Glutamatergic neuron (in vitro differentiated cells): ENCODE data around the gene MUC13. TPM values are rescaled to one million over a fixed set of nuclear protein-coding genes. Genes with fewer than 3 reads are reported as not detected.

Experiments used
- DNase-seq: peaks from one replicate; pipeline ENCODE4 v3.0.0; 2022
- H3K27ac Mint-ChIP-seq: one replicate; pipeline ENCODE4 v1.8.0; 2020; ENCODE audit warnings: mild to moderate bottlenecking, mixed read lengths, inconsistent platforms; ENCODE audit not compliant: unreplicated experiment
- H3K27me3 Mint-ChIP-seq: one replicate; pipeline ENCODE4 v1.8.0; 2020; ENCODE audit warnings: mild to moderate bottlenecking, moderate library complexity, mixed read lengths, inconsistent platforms; ENCODE audit not compliant: unreplicated experiment
- H3K36me3 Mint-ChIP-seq: one replicate; pipeline ENCODE4 v1.8.0; 2020; ENCODE audit warnings: mild to moderate bottlenecking, mixed read lengths, inconsistent platforms; ENCODE audit not compliant: unreplicated experiment
- H3K4me1 Mint-ChIP-seq: one replicate; pipeline ENCODE4 v1.8.0; 2020; ENCODE audit warnings: mild to moderate bottlenecking, low read depth, mixed read lengths, inconsistent platforms; ENCODE audit not compliant: unreplicated experiment
- H3K4me3 Mint-ChIP-seq: one replicate; pipeline ENCODE4 v1.8.0; 2020; ENCODE audit warnings: mild to moderate bottlenecking, mixed read lengths, inconsistent platforms; ENCODE audit not compliant: unreplicated experiment
- H3K9me3 Mint-ChIP-seq: one replicate; pipeline ENCODE4 v1.8.0; 2020; ENCODE audit warnings: mild to moderate bottlenecking, moderate library complexity, mixed read lengths, inconsistent platforms; ENCODE audit not compliant: unreplicated experiment
- total RNA-seq: library from RNA; stranded (reverse); fragmentation: NEBNext Ultra II Directional; extraction: Animal tissue kit (Norgen Biotek cat#: 25700); gene quantifications from one replicate; pipeline ENCODE4 v1.2.1, GENCODE V29; 2021; ENCODE audit not compliant: unreplicated experiment
- TF ChIP-seq, protein P1 (sequence below): fragments of 200-600 bp; sonication (generic); IDR thresholded peaks from one replicate; pipeline ENCODE4 v1.5.0; 2021; ENCODE audit not compliant: partially characterized antibody, unreplicated experiment

The MUC13 gene
- total RNA-seq, 1 donor from 2014 or later: not detected

DNA sequence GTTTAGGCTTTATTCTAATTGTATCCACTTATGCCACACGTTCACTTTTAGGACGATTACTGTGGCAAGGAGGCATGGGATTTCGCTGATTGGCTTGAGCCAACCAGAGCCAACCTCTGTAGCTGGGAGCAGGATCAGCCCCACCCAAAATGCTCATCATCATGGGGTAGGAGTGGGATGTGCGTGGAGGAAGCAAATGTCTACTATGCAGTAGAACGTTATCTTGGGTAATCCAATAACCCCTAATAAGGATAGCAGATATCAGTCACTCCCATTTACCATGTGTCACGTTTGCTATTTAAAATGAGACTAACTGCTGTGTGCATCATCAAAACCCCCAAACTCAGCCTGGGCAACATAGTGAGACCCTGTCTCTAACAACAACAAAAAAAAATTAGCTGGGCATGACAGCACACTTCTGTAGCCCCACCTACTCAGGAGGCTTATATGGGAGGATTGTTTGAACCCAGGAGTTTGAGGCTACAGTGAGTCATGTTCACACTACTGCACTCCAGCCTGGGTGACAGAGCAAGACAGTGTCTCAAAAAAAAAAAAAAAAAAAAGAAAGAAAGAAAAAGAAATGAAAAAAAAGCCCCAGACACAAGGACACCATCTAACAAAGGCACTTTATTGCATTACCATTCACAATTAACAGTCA, 29.6 kb downstream of the MUC13 start:
- no peak overlapping the region for H3K27ac Mint-ChIP-seq
- no peak overlapping the region for H3K4me3 Mint-ChIP-seq
- no peaks in the 10 kb centered on the region for H3K27me3 Mint-ChIP-seq
- H3K4me1 Mint-ChIP-seq: peaks cover 13% of the 10 kb centered on the region
- no peak for DNase-seq
- no peaks in the 10 kb centered on the region for H3K36me3 Mint-ChIP-seq
- TF ChIP-seq, protein P1, sequence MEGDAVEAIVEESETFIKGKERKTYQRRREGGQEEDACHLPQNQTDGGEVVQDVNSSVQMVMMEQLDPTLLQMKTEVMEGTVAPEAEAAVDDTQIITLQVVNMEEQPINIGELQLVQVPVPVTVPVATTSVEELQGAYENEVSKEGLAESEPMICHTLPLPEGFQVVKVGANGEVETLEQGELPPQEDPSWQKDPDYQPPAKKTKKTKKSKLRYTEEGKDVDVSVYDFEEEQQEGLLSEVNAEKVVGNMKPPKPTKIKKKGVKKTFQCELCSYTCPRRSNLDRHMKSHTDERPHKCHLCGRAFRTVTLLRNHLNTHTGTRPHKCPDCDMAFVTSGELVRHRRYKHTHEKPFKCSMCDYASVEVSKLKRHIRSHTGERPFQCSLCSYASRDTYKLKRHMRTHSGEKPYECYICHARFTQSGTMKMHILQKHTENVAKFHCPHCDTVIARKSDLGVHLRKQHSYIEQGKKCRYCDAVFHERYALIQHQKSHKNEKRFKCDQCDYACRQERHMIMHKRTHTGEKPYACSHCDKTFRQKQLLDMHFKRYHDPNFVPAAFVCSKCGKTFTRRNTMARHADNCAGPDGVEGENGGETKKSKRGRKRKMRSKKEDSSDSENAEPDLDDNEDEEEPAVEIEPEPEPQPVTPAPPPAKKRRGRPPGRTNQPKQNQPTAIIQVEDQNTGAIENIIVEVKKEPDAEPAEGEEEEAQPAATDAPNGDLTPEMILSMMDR: no peak
- H3K9me3 Mint-ChIP-seq: peaks cover 2% of the 10 kb centered on the region

DNA sequence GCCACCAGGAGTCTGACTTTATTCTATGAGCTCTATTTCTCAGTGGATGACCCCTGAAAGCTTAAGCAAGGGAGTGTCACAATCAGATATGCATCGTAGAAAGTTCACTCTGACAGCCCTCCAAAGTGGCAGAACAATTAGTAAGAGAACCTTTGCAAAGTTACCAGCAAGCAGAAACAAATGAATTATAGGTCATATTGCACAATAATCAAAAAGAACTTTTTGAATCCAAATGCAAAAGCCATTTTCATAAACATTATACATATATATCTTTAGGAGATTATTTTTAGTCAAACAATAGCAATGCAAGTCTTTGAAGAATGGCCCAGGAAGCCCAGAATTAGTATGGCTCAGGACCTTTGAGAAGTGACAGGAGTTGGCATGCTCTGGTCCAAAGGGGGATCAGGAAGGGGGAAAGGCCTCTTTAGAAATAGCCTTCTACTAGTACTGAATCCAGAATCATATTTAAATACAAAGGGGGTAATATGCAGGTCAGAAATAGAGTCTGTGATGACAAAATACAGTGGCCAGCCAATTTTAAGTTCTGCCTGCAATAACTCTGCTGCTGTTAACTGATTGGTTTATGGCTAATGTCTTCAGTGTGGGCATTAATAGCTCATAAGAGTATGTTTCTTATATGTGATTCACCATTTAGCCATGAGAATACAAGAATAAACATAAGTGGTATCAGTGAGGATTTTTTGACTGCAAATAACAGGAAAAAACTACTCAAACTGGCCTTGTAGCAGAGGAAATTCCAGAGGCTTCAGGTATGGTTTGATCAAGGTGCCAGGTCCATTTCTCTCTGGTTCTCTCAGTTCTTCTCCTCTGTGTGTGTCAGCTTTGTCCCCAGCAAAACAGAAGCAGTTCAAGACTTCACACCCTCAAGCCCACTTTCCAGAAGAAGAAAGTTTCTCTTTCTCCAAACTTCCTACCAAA, 30.4 kb downstream of the MUC13 start:
- no peak for DNase-seq
- Mint-ChIP-seq H3K36me3 (no peaks in the 10 kb centered on the region), H3K4me3 (no peak overlapping the region), H3K27me3 (no peaks in the 10 kb centered on the region), H3K9me3 (peaks cover 2% of the 10 kb centered on the region), H3K4me1 (peaks cover 13% of the 10 kb centered on the region), H3K27ac (no peak overlapping the region)
- TF ChIP-seq, protein P1: no peak

DNA sequence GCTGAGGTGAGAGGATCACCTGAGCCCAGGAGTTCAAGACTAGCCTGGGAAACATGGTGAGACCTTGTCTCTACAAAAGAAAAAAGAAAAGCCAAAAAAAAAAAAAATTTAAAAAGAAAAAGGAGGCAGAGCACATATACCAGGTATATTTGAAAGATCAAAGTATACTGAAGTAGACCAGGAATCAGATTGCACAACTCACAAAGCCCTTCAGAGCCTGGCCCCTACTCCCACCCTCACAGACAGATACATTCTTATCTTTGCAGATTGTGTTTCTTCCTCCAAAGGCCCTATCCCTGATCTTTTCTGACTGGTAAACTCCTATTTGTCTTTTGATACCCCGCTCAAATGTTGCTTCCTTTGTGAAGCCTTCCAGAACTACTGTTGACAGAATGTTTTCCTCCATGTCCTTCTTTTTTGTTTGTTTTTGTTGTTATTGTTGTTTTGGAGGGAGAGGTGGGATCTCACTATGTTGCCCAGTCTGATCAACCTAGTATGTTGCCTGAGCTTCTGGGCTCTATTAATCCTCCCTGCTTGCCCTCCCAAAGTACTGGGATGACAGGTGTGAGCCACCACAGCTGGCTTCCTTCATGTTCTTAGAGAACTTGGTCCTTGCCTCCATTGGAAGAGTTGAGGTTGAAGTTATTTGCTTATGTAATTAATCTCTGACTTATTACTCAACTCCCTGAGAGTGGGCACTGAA, 37.6 kb downstream of the MUC13 start:
- DNase-seq: no peak
- Mint-ChIP-seq H3K27me3 (no peaks in the 10 kb centered on the region), H3K36me3 (no peaks in the 10 kb centered on the region), H3K27ac (no peak overlapping the region), H3K4me1 (peaks cover 4% of the 10 kb centered on the region), H3K4me3 (no peak overlapping the region), H3K9me3 (peaks cover 2% of the 10 kb centered on the region)
- TF ChIP-seq, protein P1: no peak

DNA sequence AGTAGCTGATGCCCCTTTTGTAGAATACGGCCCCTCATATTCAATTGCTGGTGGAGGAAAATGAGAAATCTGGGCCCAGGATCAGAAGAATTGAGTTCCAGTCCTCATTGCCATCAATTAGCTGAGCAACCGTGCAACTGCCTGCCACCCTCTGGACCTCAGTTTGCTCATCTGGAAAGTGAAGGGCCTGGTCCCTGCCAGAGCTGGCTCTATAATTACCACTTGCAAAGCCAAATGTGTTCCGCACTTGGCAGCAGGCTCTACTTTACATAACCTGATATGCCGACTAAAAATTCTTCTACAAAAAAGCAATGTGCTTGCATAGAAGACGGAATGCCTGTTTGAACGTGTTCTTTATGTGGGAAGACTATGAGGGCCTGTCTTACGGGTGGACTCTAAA, 38.8 kb downstream of the MUC13 start:
- DNase-seq: no peak
- TF ChIP-seq, protein P1: no peak
- H3K27ac Mint-ChIP-seq: no peak overlapping the region
- H3K36me3 Mint-ChIP-seq: no peaks in the 10 kb centered on the region
- no peaks in the 10 kb centered on the region for H3K27me3 Mint-ChIP-seq
- H3K4me3 Mint-ChIP-seq: no peak overlapping the region
- H3K4me1 Mint-ChIP-seq: peaks cover 4% of the 10 kb centered on the region
- H3K9me3 Mint-ChIP-seq: peaks cover 2% of the 10 kb centered on the region
